Measurements from ENCODE around the gene PAK3. TPM values are rescaled to one million over a fixed set of nuclear protein-coding genes. Genes with fewer than 3 reads are reported as not detected.

PAK3 gene
- 0.44 TPM in 1 of 2 replicates, not detected in the other for total RNA-seq (2014; rRNA removed; shearing (Covaris generic))

DNA sequence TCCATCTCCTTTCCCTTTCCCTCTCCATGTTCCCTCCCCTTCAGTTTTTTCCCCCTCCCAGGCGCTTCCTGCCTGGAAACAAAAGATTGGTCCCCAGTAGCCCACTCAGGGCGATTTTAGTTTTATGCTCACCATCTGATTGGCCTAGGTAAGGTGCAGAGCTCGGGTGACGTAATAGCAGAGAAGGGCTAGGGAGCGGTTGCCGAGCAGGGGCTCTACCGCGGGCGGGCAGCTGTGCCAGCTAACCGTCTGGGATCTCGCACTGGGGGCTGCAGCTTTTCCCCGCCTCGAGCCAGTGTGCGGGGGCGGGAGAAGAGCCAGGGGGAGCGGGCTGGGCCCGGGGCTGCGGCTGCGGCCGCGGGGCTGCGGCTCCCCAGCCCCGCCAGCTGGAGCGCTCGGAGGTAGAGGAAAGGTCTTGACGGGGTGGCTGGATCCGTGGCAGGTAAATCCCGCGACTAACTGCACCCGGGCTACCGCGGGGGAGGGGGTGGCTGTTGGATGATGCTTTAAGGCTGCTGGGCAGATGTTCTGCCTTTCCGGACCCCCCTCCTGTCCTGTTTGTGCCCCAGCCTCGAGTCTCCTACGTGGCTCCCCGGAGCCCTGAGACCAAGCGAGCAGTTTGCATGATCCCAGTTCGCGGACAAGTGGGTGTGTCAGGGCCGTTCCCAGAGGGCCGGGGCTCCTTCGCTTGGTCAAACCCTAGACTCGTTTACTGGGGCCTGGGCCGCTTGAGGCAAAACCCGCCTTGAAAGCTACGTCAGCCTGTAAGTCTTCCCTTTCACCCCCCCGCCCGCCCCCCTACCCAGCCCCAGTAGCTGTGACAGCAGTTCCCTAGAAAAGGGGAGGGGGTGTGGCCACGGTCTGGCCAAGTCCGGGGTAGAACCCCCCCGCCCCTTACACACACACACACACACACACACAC, at the start of gene PAK3:
PAK3 (plus strand) TSS at position 218 of the 922 bp plus-strand sequence. CDS start 26,913 bp downstream, outside the sequence.
- DNase-seq (ENCODE audit: low spot score) = peak; percentile 46
- in situ Hi-C loops (cut with HindIII; ENCODE audit: low sequenced_read_pairs) = no loop called here

GRCh38 chrX:111047575-111047974, 48.4 kb upstream of the PAK3 start:
- no peak for DNase-seq (ENCODE audit: low spot score)
- in situ Hi-C loops (cut with HindIII; ENCODE audit: low sequenced_read_pairs) = no loop called here

- in situ Hi-C loops (cut with HindIII; ENCODE audit: low sequenced_read_pairs) = no loop called here
- no peak for DNase-seq (ENCODE audit: low spot score)
Measured at GRCh38 chrX:111052478-111052877, 43.5 kb upstream of the PAK3 start.

- in situ Hi-C loops (cut with HindIII; ENCODE audit: low sequenced_read_pairs) = no loop called here
- no peak for DNase-seq (ENCODE audit: low spot score)
Measured at GRCh38 chrX:111071542-111072277, 24.3 kb upstream of the PAK3 start.

- in situ Hi-C loops (cut with HindIII; ENCODE audit: low sequenced_read_pairs) = no loop called here
Measured at GRCh38 chrX:111083081-111083480, 12.9 kb upstream of the PAK3 start.

DNA sequence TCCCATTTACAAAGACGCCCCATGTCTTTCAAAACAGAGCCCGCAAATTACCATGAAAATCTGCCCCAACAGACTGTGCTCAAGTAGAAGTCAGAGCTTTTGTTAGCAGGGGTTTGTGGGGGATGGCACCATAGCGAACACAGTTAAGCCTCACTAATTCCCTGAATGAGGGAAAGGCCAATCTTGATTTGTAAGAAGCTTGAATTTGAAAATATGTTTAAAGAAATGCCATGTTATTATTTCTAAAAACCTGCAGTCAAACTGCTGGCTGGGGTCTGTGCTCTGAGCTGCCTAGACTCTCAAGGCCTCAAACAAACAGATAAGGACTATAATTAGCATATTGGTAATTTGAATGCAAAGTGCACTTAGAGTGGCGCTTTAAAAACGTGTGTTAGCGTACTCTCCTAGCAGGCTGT, 9.4 kb upstream of the PAK3 start:
- DNase-seq (ENCODE audit: low spot score) = no peak
- in situ Hi-C loops (cut with HindIII; ENCODE audit: low sequenced_read_pairs) = no loop called here

More at GRCh38 chrX:111083081-111083480, 12.9 kb upstream of the PAK3 start:
- no peak for DNase-seq (ENCODE audit: low spot score)

DNA sequence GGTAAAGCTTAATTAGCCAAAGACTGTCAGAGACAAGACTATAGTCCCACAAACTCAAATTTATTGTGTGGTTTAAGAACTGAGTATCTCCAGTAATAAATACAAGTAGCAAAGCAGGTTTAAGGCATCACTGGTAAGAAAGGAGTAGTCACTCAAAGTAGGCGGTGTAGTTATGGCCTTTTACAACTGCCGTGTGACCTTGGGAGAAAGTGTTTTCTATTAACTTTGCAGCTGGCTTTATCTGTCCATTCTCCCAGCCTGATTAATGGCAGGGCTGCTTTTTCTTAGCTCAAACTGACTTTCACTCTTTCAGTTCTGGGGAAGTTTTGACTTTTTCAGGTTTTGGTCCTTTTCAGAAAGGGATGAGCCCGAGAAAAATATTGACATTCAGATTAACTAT, 7.4 kb upstream of the PAK3 start:
- in situ Hi-C loops (cut with HindIII; ENCODE audit: low sequenced_read_pairs) = no loop called here
- DNase-seq (ENCODE audit: low spot score) = no peak

DNA sequence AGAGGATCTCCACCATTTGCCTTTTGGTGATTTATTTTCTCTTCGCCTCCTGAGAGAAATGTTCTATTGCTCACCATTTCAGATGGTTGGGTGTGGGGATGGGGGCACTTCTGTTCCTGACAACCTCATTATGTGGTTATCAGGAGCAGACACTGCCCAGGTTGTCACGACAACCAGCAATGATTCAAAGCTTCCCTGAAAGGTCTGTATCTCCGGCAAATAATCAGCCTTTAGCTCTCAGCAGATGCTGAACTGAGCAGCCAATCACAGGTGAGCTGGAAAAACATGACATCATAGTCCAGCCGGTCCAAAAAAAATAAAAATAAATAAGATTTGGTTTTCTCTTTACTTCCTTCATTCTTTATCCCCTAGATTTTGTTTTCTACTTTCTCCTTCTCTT, 5.5 kb upstream of the PAK3 start:
- in situ Hi-C loops (cut with HindIII; ENCODE audit: low sequenced_read_pairs) = no loop called here
- no peak for DNase-seq (ENCODE audit: low spot score)

DNA sequence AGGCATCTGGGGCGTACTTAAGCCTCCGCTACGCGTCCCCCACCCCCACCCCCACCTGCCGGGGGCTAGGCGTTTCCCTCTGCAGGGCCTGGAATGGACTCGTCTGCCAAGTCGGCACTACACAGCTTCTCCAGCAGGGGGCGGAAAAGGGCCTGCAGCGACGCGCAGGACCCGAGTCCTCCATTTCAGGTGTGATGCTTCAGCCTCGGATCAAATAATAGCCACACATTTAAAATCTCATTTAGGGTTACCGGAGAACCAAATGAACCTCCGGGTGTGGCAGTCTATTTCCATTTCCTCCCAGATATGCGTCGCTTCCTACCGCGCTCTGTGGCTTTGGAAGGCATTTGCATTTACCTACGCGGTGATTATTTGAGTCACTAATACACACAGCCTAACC, 2.9 kb downstream of the PAK3 start:
- DNase-seq (ENCODE audit: low spot score) = no peak
- in situ Hi-C loops (cut with HindIII; ENCODE audit: low sequenced_read_pairs) = no loop called here

GRCh38 chrX:111100191-111100590, 4.2 kb downstream of the PAK3 start:
- in situ Hi-C loops (cut with HindIII; ENCODE audit: low sequenced_read_pairs) = no loop called here
- peak; percentile 19 for DNase-seq (ENCODE audit: low spot score)

- DNase-seq (ENCODE audit: low spot score) = no peak
- in situ Hi-C loops (cut with HindIII; ENCODE audit: low sequenced_read_pairs) = no loop called here
Measured at GRCh38 chrX:111101580-111101979, 5.6 kb downstream of the PAK3 start.

GRCh38 chrX:111102636-111103035, 6.6 kb downstream of the PAK3 start:
- in situ Hi-C loops (cut with HindIII; ENCODE audit: low sequenced_read_pairs) = no loop called here

DNA sequence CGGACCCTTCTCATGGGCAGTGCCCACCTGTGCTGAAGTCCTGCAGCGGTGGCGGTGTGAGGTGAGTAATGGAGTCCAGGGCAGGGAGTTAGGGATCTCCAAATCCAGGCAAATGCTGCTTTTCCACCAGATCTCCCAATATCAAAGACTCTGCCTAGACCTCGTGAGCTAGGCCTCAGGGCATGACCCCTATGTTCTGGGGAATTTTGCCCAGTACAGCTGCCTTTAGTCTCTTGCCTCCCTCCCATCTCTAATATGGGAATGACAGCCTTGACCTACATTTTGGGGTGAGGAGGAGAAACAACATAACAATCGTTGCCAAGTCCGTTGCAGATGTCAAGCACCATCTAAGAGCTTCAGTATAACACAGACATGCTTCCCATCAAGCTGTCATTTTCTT, 7.3 kb downstream of the PAK3 start:
- in situ Hi-C loops (cut with HindIII; ENCODE audit: low sequenced_read_pairs) = no loop called here
- DNase-seq (ENCODE audit: low spot score) = no peak

More at GRCh38 chrX:111102636-111103035, 6.6 kb downstream of the PAK3 start:
- DNase-seq (ENCODE audit: low spot score) = no peak

- in situ Hi-C loops (cut with HindIII; ENCODE audit: low sequenced_read_pairs) = no loop called here
- DNase-seq (ENCODE audit: low spot score) = no peak
Measured at GRCh38 chrX:111110098-111110775, 14.2 kb downstream of the PAK3 start.

DNA sequence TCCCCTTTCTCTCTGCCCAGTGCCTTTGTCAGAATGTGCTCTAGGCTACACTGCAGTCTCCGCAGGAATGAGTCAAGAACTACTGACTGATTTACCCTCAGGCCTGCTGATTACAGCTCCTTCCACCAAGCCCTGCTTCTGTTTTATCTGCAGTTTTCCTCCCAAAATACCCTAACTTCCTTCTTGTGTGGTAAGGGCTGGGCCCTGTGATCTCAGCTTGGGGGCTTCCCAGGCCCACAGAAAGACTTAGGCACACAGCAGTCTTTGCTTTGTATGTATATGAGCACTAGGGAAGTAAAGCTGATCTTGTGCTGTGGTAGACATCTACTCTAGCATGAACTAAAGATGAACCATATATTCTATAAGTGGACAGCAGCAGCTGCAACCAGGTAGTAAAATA, 18.8 kb downstream of the PAK3 start:
- in situ Hi-C loops (cut with HindIII; ENCODE audit: low sequenced_read_pairs) = no loop called here

DNA sequence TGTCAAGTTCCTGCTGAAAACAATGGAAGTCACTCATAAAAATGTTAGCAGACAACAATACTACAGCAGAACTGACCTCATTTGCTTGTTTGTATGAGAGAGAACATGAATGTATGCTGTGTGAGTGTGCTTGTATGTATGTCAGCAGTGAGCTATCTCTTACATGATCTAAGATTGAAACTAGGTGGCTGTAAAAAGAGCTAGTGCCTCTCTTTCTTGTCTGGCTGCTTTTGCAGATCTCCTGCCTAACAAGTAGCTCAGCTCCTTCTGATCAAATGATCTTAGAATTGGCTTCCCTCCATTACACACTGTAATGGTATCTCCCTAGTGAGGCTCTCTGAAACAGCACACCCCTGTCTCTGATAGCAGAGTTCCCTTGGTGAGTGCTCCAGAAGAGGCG, 20.7 kb downstream of the PAK3 start:
- in situ Hi-C loops (cut with HindIII; ENCODE audit: low sequenced_read_pairs) = no loop called here
- DNase-seq (ENCODE audit: low spot score) = no peak

More for the DNA sequence above, 18.8 kb downstream of the PAK3 start:
- DNase-seq (ENCODE audit: low spot score) = no peak

GRCh38 chrX:111119341-111119740, 23.4 kb downstream of the PAK3 start:
- in situ Hi-C loops (cut with HindIII; ENCODE audit: low sequenced_read_pairs) = no loop called here

DNA sequence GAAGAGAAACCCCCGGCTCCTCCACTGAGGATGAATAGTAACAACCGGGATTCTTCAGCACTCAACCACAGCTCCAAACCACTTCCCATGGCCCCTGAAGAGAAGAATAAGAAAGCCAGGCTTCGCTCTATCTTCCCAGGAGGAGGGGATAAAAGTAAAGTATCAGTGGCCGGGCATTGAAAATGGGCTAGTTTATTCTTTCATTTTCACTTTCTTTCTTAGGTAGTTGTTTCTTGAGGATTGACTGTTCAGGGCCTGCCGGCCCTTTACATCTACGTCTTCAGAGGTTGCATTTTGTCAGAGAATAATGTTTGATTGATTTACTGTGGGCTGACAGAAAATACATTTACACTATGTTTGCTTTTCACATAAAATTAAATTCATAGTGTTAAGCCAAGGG, 27.1 kb downstream of the PAK3 start:
- in situ Hi-C loops (cut with HindIII; ENCODE audit: low sequenced_read_pairs) = no loop called here
- DNase-seq (ENCODE audit: low spot score) = no peak

More at GRCh38 chrX:111119341-111119740, 23.4 kb downstream of the PAK3 start:
- DNase-seq (ENCODE audit: low spot score) = no peak

GRCh38 chrX:111123606-111124179, 27.7 kb downstream of the PAK3 start:
- no peak for DNase-seq (ENCODE audit: low spot score)
- in situ Hi-C loops (cut with HindIII; ENCODE audit: low sequenced_read_pairs) = no loop called here
